Upper lobe of left lung (tissue), 6 donors: ENCODE results near the gene ASH1L. TPM values are rescaled to one million over a fixed set of nuclear protein-coding genes. Genes with fewer than 3 reads are reported as not detected.

Experiments
- ATAC-seq, 2 donors: fragments of 200-7000 bp; cut with Tn5 transposase; one replicate each; pipeline ENCODE4 v1.9.1; 2022; ENCODE audit warnings: mild to moderate bottlenecking in 2 of 2, moderate library complexity in 2 of 2; ENCODE audit not compliant: low FRiP score in 2 of 2
- DNase-seq, 2 donors: peaks; one replicate each; pipeline ENCODE4 v3.0.0-alpha.2; 2019 to 2020
- H3K27ac ChIP-seq, 4 donors: fragments of 200-600 bp; sonication (generic); one replicate each; pipeline ENCODE4 v1.5.1; 2016 to 2019
- H3K27me3 ChIP-seq, 4 donors: fragments of 200-600 bp; sonication (generic); one replicate each; pipeline ENCODE4 v1.5.1; 2017 to 2019
- H3K36me3 ChIP-seq, 4 donors: fragments of 200-600 bp; sonication (generic); one replicate each; pipeline ENCODE4 v1.5.1; 2016 to 2019
- H3K4me1 ChIP-seq, 4 donors: fragments of 200-600 bp; sonication (generic); one replicate each; pipeline ENCODE4 v1.5.1; 2018 to 2019
- H3K4me3 ChIP-seq, 4 donors: fragments of 200-600 bp; sonication (generic); one replicate each; pipeline ENCODE4 v1.5.1; 2017 to 2019; ENCODE audit warnings: mild to moderate bottlenecking in 2 of 4, moderate library complexity in 1 of 4
- H3K9me3 ChIP-seq, 4 donors: fragments of 200-600 bp; sonication (generic); one replicate each; pipeline ENCODE4 v1.5.1; 2018 to 2019
- CTCF ChIP-seq, 6 experiments: fragments of 450-650 bp in 4 of 6; fragments of 200-600 bp in 2 of 6; sonication (generic) in 2 of 6; IDR thresholded peaks; one replicate each; pipeline ENCODE4 v1.5.1; 2016 to 2019; ENCODE audit warnings: antibody characterized with exemption in 6 of 6
- EP300 ChIP-seq, 4 donors: sonication (generic); formaldehyde crosslinking; IDR thresholded peaks; one replicate each; pipeline ENCODE4 v1.5.1; 2017; ENCODE audit warnings: antibody characterized with exemption in 4 of 4, control low read depth in 2 of 4
- POLR2A ChIP-seq, 4 donors: fragments of 450-650 bp; IDR thresholded peaks; one replicate each; pipeline ENCODE4 v1.5.1; 2016 to 2017; ENCODE audit warnings: antibody characterized with exemption in 4 of 4, mild to moderate bottlenecking in 2 of 4
- POLR2AphosphoS5 ChIP-seq, 2 donors: sonication (generic); formaldehyde crosslinking; IDR thresholded peaks; one replicate each; pipeline ENCODE4 v1.5.1; 2017; ENCODE audit warnings: antibody characterized with exemption in 2 of 2
- WGBS, 2 donors: methylation state at CpG; one replicate each; pipeline ENCODE4 v1.1.5; 2017 to 2018; 5-methylcytosine and 5-hydroxymethylcytosine counted together
- total RNA-seq, 6 donors: library from RNA; depleted of rRNA in 4 of 6; stranded (reverse); fragments of >200 nt in 4 of 6; gene quantifications; one replicate each; pipeline versions ENCODE4 v1.1.0 to v1.2.1, GENCODE V29; 2016 to 2021
- donor health status: DM: no; HTN: no; CAD: no; lungs with moderate emphysema.
- donor health status: DM: no; HTN: yes; CAD: no; lungs with severe emphysema.

The ASH1L gene
- total RNA-seq, 6 donors from 2014 or later: 43.5 to 68.8 (median 55.1) TPM

- H3K9me3 ChIP-seq: no peaks in the 10 kb centered on the region
- H3K4me1 ChIP-seq: no peaks in the 10 kb centered on the region
- H3K36me3 ChIP-seq: peaks cover 0 to 35% (median 11%) of the 10 kb centered on the region in 4 donors
- no peaks in the 10 kb centered on the region for H3K27me3 ChIP-seq
- ATAC-seq: peak in 1 of 2 donors; percentile 75
- TF ChIP-seq POLR2AphosphoS5 (IDR thresholded peaks at IDR 0.05): no peak
- no peak for TF ChIP-seq POLR2A (IDR thresholded peaks at IDR 0.05)
- no peak for TF ChIP-seq EP300 (IDR thresholded peaks at IDR 0.05)
- no peak for TF ChIP-seq CTCF (IDR thresholded peaks at IDR 0.05)
- no peak for DNase-seq
- H3K27ac ChIP-seq: no peak overlapping the region
- H3K4me3 ChIP-seq: no peak overlapping the region
- 81 to 86% methylated on average over 2 of the region's 2 CpGs for WGBS, 2 donors
Observed at GRCh38 chr1:155479205-155479604, 83.4 kb downstream of the ASH1L start.

- ATAC-seq: no peak
Observed at GRCh38 chr1:155478270-155478852, 84.2 kb downstream of the ASH1L start.

GRCh38 chr1:155474146-155474545 lies 88.5 kb downstream of the ASH1L start:
- Histone ChIP-seq H3K4me3 (no peak overlapping the region), H3K36me3 (peaks cover 0 to 21% (median 2%) of the 10 kb centered on the region in 4 donors), H3K9me3 (peaks cover 0 to 6% (median 0%) of the 10 kb centered on the region in 4 donors), H3K27me3 (no peaks in the 10 kb centered on the region), H3K4me1 (no peaks in the 10 kb centered on the region), H3K27ac (no peak overlapping the region)
- ATAC-seq (no peak), DNase-seq (no peak)
- 72 to 82% methylated on average over 5 of the region's 5 CpGs for WGBS, 2 donors
- no peak for TF ChIP-seq CTCF (IDR thresholded peaks at IDR 0.05)
- no peak for TF ChIP-seq POLR2A (IDR thresholded peaks at IDR 0.05)
- no peak for TF ChIP-seq EP300 (IDR thresholded peaks at IDR 0.05)
- TF ChIP-seq POLR2AphosphoS5 (IDR thresholded peaks at IDR 0.05): no peak

More at GRCh38 chr1:155478270-155478852, 84.2 kb downstream of the ASH1L start:
- no peaks in the 10 kb centered on the region for H3K4me1 ChIP-seq
- H3K36me3 ChIP-seq: peaks cover 0 to 35% (median 11%) of the 10 kb centered on the region in 4 donors
- no peak for TF ChIP-seq POLR2A (IDR thresholded peaks at IDR 0.05)
- TF ChIP-seq POLR2AphosphoS5 (IDR thresholded peaks at IDR 0.05): no peak
- TF ChIP-seq CTCF (IDR thresholded peaks at IDR 0.05): no peak
- no peak for TF ChIP-seq EP300 (IDR thresholded peaks at IDR 0.05)
- H3K27me3 ChIP-seq: no peaks in the 10 kb centered on the region
- H3K4me3 ChIP-seq: no peak overlapping the region
- WGBS, 2 donors: 96 to 98% methylated on average over 8 of the region's 8 CpGs
- no peak overlapping the region for H3K27ac ChIP-seq
- DNase-seq: no peak
- H3K9me3 ChIP-seq: no peaks in the 10 kb centered on the region

- peak in 1 of 2 donors; percentile 59 for ATAC-seq
- DNase-seq: no peak
- WGBS, 2 donors: 83 to 84% methylated on average over 5 of the region's 5 CpGs
- TF ChIP-seq POLR2A (IDR thresholded peaks at IDR 0.05) (no peak), EP300 (IDR thresholded peaks at IDR 0.05) (no peak), POLR2AphosphoS5 (IDR thresholded peaks at IDR 0.05) (no peak), CTCF (IDR thresholded peaks at IDR 0.05) (no peak)
- no peaks in the 10 kb centered on the region for H3K27me3 ChIP-seq
- H3K9me3 ChIP-seq: peaks cover 0 to 6% (median 0%) of the 10 kb centered on the region in 4 donors
- no peak overlapping the region for H3K4me3 ChIP-seq
- peaks cover 0 to 13% (median 2%) of the 10 kb centered on the region in 4 donors for H3K36me3 ChIP-seq
- H3K4me1 ChIP-seq: no peaks in the 10 kb centered on the region
- no peak overlapping the region for H3K27ac ChIP-seq
Observed at GRCh38 chr1:155473151-155473821, 89.3 kb downstream of the ASH1L start.
